Right lung (tissue), 5 donors: ENCODE results near the gene RAC2. TPM values are rescaled to one million over a fixed set of nuclear protein-coding genes. Genes with fewer than 3 reads are reported as not detected.

ENCODE experiments used
- DNase-seq, 2 donors: peaks; one replicate each; pipeline ENCODE4 v3.0.0-alpha.2; 2013
- polyA plus RNA-seq, 5 donors: library from polyadenylated mRNA; unstranded; fragments of 120-200 nt; gene quantifications; one replicate each; pipeline versions ENCODE4 v1.2.1 to v1.2.3, GENCODE V29; 2013; ENCODE audit warnings: inconsistent platforms in 1 of 5, low replicate concordance in 1 of 5; ENCODE audit not compliant: insufficient read length in 5 of 5, insufficient read depth in 1 of 5

The RAC2 gene
- polyA plus RNA-seq, 5 donors, result 6.7 to 11.6 (median 8.1) TPM

- DNase-seq, result no peak
Measured at GRCh38 chr22:37223965-37224551, 20.0 kb downstream of the RAC2 start.

DNA sequence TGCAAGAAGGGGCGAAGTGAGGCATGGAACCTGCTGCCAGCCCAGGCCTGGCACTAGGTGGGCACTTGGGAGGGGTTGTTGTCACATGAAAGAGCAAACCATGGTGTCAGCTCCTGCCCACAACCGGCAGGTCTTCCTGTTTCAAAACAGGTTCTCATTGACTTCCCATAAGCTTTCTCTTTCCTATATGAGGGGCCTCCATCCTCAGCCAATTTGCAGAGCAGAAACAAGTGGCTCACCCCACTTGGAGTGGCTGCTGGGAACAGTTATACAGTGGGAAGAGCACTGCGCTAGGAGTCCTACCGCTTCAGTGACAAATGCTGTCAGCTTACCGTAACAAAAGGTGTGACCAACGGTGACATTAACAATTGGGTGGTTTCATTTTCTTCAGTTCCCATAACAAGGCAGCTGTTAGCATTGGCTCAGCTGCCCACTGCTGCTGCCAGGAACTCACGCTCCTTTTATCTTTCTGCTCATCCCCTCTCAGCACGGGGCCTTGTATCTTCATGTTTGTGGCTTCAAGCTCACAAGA is 21.6 kb downstream of the RAC2 start:
- no peak for DNase-seq

DNA sequence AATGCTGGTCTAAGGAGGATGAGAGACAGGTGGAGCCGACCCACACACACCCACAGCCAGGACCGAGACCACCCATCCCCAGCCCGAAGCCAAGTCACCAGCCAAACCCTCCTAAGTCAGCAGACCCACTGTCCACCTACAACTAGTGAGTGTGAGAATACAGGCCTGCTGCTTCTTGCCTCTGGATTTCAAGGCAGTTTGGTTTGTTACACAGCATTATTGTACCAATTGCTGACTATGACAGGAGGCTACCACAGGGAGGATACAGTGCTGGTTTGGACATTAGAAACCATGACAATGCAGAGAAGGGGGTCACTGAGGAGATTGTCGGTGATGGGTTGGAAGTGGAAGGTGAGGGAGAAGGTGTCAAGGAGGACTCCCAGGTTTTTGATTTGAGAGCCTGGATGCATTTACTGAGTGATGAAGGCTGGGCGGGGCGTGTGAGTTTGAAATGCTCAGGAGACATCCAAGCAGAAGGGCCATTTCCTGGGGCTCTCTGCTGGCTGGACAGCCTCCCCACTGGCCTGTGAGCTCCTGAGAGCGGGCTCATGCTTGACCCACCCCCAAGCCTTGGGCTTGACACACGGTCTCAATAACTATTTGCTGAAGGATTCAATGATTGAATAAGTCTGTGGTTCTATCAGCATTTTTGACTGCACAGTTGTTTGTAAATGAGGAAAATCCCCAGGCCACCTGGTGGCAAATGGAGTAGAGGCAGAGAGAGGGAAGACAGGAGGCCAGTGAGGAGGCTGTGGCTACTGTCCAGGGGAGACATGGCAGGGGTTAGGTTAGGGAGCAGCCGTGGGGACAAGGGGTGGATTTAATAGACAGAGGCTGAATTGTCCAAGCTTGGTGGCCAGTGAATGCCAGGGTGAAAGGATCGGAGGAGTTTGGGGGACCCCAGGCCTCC is 22.4 kb downstream of the RAC2 start:
- DNase-seq, result no peak

DNA sequence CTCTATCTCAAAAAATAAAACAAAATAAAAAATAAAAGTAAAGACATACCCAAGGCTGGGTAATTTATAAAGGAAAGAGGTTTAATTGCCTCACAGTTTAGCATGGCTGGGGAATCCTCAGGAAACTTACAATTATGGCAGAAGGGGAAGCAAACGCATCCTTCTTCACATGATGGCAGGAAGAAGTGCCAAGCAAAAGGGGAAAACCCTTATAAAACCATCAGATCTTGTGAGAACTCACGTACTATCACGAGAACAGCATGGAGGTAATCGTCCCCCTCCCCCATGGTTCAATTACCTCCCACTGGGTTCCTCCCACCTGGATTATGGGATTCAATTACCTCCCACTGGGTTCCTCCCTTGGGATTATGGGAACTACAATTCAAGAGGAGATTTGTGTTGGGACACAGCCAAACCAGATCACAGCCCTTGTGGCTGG is 23.5 kb downstream of the RAC2 start:
- no peak for DNase-seq

DNA sequence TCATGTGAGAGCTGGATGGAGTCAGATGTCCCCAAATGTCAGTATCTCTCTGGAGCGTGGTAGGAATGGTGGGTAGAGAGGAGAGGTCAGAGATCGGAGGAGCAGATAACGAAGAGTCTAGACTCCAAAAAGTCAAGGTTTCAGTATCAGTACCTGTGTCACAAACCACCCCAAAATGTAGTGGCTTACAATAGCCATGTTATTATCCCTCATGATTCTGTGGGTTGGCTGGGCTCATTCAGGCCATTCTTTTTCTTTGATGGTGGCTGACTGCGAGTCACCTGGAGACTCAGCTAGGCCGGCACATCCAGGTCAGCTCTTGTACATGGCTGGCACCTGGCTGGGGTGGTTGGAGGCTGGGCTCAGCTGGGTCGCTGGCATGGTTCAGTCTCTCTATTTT is 24.5 kb downstream of the RAC2 start:
- DNase-seq, result no peak

GRCh38 chr22:37218771-37219411 is 25.2 kb downstream of the RAC2 start:
- no peak for DNase-seq

GRCh38 chr22:37218399-37218770 is 25.7 kb downstream of the RAC2 start:
- no peak for DNase-seq

- no peak for DNase-seq
Measured at GRCh38 chr22:37215890-37216289, 28.2 kb downstream of the RAC2 start.

DNA sequence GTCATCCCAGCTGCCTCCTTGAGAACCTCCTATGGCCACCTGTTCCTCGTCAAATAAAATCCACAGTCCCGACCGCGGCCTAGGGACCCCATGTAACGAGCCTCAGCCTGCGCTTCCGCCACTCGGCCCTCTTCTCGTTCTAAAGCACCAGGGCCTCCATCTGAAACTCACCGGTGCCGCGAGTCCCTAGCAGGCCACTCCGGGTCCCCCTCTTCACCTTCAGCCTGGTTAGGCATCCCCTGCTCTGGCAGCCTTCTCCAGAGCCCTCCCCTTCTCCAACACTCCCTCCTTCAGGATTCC is 29.4 kb downstream of the RAC2 start:
- no peak for DNase-seq

DNA sequence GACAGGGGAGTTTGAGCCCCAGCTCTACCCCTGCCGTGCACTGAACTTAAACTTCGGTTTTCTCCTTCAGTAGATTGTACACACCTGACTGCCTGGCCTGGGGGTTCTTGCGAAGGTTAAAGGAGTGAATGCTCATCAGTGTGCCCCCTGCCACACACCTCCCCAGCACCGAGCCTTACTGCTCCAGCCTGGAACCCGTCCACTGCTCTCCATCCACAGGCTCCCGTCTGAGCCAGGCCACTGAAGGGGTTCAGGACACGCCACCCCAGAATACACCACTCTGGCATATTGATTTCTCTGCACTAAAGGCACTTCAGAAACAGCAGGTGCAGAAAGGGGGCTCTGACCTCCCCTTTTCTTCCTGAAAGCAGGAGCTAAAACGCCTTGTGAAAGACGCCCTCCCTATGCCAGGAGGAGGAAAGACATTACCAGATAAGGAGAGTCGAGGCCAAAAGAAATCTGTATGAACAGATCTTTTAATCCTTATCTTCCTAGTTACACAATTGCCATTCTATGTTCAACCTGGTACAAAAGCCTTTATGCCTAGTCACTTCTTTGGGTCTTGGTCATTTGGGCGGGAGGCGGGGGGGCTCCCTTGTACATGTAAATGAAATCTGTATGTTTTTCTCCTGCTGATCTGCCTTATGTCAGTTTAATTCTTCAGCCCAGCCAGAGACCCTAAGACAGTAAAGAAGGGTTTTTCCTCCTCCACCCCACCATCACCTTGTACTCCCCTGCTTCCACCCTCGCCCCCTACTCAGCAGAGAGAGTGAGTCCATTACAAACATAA is 29.9 kb downstream of the RAC2 start:
- no peak for DNase-seq

DNA sequence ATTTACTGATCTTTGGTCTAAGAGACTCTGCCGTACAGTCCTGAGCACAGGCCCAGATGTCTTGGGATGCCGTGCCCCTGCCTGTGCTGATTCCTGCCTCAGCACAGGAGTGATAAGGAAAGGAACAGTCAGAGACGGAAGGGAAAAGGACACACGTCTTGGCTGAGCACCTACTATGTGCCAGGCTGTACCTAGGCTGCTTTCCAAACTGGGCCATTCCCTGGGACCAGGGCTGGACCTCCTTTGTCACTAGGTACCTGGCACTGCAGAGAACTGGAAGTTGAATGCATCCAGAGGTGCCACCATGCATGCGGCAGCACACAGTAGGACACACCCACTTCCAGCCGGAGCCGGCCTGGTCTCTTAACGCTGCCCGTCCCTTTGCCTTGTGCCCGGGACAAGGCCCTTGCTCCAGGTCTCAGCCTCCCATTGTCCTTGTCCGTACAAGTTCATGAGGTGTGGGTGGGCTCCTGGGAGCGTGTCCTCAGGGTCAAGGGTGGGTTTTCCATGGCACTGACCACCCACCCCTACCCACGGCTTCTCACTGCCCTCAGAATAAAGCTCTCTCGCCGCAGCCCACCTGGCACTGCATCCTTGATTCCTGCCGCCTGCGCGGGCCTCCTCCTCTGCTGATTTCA is 30.7 kb downstream of the RAC2 start:
- DNase-seq, result no peak

GRCh38 chr22:37212174-37212906 is 31.7 kb downstream of the RAC2 start, which contains the start of gene SSTR3:
Gene SSTR3 (minus strand): TSS chr22:37212477. CDS start chr22:37207803, 4,674 bp downstream.
- no peak for DNase-seq

DNA sequence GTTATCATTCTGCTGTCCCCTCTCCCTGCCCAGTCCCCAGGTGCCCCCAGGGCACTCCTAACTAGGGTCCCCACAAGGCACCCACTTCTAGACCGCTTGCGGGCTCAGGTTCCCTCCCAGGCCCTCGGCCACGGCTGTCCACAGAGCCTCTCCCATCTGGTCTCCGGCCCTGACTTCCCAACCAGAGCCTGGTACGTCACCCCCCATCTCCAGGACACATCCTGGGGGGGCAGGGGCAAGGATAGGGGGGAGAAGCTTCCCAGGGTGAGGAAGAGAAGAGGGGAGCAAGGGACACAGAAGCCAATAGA is 32.2 kb downstream of the RAC2 start:
- no peak for DNase-seq

- no peak for DNase-seq
Measured at GRCh38 chr22:37211075-37211865, 32.8 kb downstream of the RAC2 start.

DNA sequence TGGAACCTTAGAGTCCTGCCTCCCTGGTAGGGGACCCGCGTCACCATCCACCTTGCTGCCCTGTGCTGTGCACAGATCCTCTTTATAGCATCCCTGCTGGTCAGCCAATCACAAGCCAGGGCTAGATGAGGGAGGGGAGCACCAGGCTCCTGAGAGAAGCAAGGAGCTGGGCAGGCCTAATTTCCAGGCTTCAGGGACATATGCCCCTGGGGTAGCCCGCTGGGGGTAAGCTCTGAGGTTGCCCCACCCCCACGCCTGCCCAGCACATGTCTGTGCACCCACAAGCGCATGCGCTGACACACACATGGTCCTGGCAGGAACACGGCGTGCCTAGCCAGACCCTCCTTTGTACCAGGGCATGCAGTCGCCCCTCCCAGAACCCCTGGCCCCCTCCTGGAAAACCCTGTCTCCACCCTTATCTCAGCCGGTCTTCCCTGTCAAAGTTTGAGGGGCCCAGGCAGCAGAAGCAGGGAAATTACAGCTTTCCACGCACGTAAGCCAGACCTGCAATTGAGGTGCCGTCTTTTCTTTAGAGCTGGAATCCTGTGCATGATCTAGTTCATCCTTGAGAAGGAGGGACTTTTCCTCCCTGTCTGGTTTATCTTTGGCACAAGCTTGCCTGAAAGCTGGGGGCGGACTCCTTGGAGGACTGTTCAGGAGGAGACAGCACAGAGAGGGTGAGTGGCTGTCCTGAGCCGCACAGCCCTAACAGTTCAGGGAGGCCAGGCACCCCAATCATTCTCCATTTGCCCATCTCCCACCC is 33.8 kb downstream of the RAC2 start:
- DNase-seq, result no peak

- DNase-seq, result no peak
Measured at GRCh38 chr22:37209140-37209845, 34.8 kb downstream of the RAC2 start.

- no peak for DNase-seq
Measured at GRCh38 chr22:37208401-37209139, 35.5 kb downstream of the RAC2 start.

DNA sequence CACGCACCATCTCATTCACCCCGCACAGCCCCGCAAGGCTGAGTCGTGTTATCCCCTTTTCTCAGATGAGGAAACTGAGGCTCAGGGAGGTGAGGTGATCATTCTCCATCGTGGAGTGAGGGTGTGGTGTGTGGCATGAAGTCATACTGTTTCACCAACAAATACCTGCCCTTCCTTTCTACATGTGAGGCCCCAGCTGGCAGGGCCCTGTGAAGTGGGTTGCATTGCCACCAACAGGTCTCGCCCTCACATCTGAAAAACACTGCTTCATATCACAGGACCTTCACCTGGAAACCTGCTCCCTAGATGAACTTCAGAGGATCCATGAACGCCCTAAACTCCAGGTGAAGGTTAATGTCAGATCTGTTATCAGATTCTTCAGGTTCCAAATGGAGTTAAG is 36.1 kb downstream of the RAC2 start:
- no peak for DNase-seq
